ENCODE results near the gene PLCXD1. TPM values are rescaled to one million over a fixed set of nuclear protein-coding genes. Genes with fewer than 3 reads are reported as not detected.

The PLCXD1 gene
- total and polyA plus RNA-seq, 9 of the 15 experiments (the other 6 are each of a cell fraction or from before 2014, with no cell fraction given), result 6.0 to 60.2 (median 39.5) TPM

DNA sequence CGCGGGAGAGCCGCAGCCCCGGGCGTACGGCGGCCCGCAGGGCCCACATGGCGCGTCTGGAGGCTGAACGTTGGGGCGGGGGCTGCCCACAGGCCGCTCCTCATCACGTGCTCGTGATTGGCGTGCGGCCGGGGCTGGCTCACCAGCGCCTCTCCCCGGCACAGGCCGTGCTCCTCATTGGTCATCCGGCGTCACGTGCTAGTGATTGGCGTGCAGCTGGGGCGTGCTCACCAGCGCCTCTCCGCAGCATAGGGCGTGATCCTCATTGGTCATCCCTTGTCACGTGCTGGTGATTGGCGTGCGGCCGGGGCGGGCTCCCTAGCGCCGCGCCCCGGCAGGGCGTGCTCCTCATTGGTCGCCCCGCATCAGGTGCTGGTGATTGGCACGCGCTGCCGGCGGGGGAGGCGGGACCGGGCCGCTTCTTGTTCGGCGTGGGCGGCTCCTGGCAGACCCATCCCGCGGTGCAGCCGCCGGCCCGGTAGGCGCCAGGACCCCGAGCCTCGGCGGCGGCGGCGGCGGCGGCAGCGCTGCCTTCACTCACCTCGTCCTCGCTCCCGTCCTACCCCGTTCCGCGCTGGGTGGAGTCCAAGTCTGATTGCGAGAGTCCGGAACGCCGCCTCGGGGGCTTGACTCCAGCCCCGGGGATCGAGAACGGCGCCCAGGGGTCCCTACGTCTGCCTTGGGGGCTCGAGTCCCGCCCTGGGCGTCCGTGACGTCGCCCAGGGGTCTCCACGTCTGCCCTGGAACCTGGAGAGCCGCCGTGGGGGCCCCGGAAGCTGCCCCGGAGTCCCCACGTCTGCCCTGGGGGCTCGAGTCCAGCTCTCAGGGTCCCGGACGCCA lies 37.8 kb downstream of the PLCXD1 start, which contains the start of gene GTPBP6 (continued):
- TF ChIP-seq, protein P1, sequence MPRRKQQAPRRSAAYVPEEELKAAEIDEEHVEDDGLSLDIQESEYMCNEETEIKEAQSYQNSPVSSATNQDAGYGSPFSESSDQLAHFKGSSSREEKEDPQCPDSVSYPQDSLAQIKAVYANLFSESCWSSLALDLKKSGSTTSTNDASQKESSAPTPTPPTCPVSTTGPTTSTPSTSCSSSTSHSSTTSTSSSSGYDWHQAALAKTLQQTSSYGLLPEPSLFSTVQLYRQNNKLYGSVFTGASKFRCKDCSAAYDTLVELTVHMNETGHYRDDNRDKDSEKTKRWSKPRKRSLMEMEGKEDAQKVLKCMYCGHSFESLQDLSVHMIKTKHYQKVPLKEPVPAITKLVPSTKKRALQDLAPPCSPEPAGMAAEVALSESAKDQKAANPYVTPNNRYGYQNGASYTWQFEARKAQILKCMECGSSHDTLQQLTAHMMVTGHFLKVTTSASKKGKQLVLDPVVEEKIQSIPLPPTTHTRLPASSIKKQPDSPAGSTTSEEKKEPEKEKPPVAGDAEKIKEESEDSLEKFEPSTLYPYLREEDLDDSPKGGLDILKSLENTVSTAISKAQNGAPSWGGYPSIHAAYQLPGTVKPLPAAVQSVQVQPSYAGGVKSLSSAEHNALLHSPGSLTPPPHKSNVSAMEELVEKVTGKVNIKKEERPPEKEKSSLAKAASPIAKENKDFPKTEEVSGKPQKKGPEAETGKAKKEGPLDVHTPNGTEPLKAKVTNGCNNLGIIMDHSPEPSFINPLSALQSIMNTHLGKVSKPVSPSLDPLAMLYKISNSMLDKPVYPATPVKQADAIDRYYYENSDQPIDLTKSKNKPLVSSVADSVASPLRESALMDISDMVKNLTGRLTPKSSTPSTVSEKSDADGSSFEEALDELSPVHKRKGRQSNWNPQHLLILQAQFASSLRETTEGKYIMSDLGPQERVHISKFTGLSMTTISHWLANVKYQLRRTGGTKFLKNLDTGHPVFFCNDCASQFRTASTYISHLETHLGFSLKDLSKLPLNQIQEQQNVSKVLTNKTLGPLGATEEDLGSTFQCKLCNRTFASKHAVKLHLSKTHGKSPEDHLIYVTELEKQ (CRISPR knock-in tag; IDR thresholded peaks at IDR 0.05), result no peak
- TF ChIP-seq SMAD3 (CRISPR knock-in tag; conservative IDR thresholded peaks at IDR 0.05), result no peak
- TF ChIP-seq RNF2 (IDR thresholded peaks at IDR 0.05), result no peak
- no peak for TF ChIP-seq GTF2E2 (tag; IDR thresholded peaks at IDR 0.05)
- TF ChIP-seq TAL1 (IDR thresholded peaks at IDR 0.05), result no peak
- TF ChIP-seq ZKSCAN1 (IDR thresholded peaks at IDR 0.05; ENCODE audit: low read depth, low read length), result no peak
- TF ChIP-seq HOXB6 (CRISPR knock-in tag; IDR thresholded peaks at IDR 0.05; ENCODE audit: borderline replicate concordance), result no peak
- no peak for TF ChIP-seq NFE2 (IDR thresholded peaks at IDR 0.05; ENCODE audit: low read depth)
- TF ChIP-seq, protein P2, sequence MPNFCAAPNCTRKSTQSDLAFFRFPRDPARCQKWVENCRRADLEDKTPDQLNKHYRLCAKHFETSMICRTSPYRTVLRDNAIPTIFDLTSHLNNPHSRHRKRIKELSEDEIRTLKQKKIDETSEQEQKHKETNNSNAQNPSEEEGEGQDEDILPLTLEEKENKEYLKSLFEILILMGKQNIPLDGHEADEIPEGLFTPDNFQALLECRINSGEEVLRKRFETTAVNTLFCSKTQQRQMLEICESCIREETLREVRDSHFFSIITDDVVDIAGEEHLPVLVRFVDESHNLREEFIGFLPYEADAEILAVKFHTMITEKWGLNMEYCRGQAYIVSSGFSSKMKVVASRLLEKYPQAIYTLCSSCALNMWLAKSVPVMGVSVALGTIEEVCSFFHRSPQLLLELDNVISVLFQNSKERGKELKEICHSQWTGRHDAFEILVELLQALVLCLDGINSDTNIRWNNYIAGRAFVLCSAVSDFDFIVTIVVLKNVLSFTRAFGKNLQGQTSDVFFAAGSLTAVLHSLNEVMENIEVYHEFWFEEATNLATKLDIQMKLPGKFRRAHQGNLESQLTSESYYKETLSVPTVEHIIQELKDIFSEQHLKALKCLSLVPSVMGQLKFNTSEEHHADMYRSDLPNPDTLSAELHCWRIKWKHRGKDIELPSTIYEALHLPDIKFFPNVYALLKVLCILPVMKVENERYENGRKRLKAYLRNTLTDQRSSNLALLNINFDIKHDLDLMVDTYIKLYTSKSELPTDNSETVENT (CRISPR knock-in tag; IDR thresholded peaks at IDR 0.05), result no peak
- TF ChIP-seq CREB1 (IDR thresholded peaks at IDR 0.05), result peak; percentile 10; the same call in 1 of the 2 replicates
- peak; percentile 61 for TF ChIP-seq CREB1 (CRISPR knock-in tag; IDR thresholded peaks at IDR 0.05)
- no peak for TF ChIP-seq SRF (CRISPR knock-in tag; IDR thresholded peaks at IDR 0.05)
- TF ChIP-seq, protein P3, sequence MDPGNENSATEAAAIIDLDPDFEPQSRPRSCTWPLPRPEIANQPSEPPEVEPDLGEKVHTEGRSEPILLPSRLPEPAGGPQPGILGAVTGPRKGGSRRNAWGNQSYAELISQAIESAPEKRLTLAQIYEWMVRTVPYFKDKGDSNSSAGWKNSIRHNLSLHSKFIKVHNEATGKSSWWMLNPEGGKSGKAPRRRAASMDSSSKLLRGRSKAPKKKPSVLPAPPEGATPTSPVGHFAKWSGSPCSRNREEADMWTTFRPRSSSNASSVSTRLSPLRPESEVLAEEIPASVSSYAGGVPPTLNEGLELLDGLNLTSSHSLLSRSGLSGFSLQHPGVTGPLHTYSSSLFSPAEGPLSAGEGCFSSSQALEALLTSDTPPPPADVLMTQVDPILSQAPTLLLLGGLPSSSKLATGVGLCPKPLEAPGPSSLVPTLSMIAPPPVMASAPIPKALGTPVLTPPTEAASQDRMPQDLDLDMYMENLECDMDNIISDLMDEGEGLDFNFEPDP (CRISPR knock-in tag; IDR thresholded peaks at IDR 0.05), result no peak
- TF ChIP-seq, protein P4, sequence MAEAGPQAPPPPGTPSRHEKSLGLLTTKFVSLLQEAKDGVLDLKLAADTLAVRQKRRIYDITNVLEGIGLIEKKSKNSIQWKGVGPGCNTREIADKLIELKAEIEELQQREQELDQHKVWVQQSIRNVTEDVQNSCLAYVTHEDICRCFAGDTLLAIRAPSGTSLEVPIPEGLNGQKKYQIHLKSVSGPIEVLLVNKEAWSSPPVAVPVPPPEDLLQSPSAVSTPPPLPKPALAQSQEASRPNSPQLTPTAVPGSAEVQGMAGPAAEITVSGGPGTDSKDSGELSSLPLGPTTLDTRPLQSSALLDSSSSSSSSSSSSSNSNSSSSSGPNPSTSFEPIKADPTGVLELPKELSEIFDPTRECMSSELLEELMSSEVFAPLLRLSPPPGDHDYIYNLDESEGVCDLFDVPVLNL (CRISPR knock-in tag; IDR thresholded peaks at IDR 0.05; ENCODE audit: low read depth), result no peak
- no peak; a peak in 1 of 3 replicates for TF ChIP-seq CBX3 (IDR thresholded peaks at IDR 0.05; ENCODE audit: borderline replicate concordance in 1 of 2, low read length in 2 of 2)
